Measurements from ENCODE around the gene SOX2.
"Not testable (repeated sequence)": the region's sequence is repeated elsewhere in the genome, so short reads cannot be mapped to it uniquely, and the experiment has no call there.

Gene SOX2

DNA sequence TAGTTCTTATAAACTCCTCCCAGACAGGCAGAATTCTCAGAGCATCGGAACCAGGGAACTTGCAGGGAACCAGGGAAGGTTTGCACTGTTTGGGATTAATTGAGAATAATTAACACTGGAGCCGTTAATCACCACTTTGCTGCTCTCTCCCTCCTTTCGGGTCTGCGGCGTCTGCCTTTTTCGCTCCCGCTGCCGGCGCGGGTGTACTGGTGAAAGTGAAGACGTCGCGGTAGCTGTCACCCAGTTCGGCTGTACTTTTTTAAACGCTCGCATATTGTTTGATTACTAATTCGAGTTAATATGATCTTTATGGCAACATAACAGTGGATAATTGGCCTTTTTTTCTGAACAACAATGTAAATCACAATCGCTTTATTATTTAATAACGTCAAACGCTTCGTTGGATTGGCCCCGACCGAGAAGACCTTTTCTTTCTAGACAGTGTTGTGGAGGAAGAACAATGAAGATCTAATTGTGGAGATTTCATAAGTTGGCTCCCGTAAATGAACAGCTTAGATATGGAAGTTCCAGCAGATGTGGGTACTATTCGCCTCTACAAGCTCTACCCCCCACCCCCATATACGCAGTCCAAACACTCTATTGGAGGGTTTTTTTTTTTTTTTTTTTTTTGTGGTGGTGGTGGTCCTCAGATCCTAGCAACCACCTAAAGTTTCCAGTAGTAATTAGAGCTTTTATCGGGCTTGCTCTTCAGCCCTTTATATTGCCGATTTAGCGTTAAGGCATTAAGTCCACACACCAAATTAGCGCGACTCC lies 12.7 kb downstream of the SOX2 start:
- no peak for DNase-seq

DNA sequence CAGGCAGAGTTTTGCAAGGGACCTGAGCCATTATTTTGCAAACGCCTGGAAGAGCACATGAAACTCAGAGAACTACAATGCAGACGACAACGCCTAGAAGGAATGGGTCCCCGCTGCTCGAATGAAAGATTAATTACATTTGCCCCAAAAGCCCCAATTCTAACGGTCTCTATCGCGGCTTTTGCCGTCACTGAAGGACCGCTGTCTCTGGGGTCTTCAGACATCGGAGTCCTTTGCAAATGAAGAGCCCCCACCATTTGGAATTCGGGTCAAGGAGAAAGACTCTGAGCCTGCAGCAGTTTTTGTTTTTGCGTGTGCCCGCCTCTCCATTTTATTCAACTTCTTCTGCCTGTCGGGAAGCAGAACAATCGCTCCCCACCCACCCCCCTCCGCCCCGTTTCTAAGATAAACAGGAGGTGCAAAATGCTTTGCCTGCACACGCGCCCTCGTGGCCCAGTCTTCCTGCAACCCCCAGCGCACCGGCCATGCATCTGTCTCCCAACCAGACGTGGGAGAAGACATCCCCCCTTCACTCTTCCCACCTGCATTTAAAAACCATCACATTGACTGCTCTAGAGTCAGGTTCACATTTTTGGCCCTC lies 13.5 kb downstream of the SOX2 start:
- DNase-seq: no peak

DNA sequence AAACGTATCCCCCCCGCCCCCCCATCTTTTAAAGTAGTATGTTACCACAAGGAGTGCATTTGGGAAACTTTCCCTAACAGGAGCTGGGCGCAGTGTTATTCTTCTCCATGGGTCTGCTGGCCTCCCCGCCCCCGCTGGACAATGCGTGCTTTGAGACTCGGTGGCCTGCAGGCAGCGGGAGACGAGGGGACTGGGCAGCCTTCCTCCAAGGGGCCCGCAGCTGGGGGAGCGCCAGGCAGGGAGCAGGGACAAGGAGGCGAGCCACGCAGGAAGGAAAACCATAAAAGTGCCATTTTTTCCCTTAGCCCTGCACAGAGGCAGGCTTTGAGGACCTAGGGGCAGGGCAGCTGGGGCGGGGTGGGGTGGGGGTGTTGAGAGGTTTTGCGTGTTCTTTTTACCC lies 14.1 kb downstream of the SOX2 start:
- DNase-seq: no peak

DNA sequence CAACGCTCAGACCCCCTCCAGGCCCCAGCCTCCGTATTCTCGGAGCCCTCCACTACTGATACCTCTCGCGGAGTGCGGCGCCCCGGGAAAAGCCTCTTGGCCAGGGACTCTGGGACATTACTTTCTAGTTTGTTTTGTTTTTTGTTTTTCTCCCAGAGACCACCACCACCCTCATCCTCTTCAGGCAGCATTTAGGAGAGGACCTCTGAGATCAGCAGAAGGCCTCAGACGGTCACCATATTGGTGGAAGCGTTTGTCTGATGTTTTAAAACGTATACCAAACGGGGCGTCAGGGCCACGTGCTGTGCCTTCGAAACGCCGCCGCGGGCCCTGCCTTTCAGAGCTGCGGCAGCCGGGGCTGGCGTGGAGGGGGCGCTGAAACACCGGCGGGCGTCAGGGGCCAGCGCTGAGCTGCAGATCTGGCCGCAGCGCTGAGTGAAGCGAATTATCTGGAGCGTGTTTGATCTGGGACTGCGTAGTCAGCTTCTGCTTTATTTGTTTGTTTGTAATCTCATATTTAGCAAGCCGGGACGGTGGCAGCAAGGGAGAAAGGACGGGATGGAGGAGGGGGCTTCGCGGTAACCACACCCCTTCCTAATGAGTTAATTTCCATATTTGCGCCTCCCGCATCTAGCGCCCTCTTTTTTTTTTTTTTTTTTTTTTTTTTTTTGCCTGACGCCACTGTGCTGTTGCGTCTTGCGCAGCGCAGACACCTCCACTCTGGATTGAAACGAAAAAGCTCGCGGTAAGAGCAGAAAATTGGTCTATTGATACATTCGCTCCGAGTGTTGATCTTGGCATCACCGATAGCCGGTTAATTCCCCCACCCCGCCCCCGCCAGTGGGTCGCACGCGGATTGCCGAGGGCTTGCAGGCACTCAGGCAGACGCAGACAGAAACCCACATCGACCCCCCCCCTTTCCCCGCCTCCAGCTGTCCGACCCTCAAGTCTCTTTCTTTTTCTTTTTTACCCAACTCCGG lies 14.9 kb downstream of the SOX2 start:
- DNase-seq: no peak

DNA sequence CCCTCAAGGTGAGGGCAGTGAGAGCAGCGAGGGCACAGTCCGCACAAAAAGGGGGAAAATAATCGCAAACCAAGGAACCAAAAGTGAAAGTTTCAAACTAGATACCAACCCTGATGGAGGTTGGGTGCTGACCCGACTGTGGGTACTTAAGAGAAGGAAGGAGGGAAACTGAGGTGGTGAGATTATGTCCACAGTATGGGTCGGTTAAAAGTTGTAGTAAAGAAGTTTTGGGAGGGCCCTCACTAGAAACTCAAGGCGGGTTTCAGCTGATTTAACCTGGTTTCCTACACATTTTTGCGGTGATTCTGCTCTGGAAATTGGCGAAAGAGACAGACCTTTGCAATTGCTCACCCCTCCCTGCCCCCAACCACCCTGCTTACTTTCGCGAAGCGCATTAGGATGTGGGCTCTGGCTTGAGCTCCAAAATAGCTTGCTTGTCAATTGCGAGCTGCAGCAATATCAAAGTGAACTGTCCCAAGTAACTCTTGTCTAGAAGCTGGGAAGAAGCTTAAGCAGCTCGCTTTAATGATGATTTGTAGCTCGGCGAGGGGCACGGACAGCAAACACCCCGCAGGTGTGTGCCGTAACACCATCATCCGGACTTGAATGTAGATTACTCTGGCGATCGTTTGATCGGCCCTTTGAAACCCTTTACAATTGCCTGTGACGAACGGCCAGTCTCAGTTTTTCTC lies 15.8 kb downstream of the SOX2 start:
- no peak for DNase-seq

- DNase-seq: no peak
These were observed 17.0 kb downstream of the SOX2 start for GRCh38 chr3:181728470-181729340.

DNA sequence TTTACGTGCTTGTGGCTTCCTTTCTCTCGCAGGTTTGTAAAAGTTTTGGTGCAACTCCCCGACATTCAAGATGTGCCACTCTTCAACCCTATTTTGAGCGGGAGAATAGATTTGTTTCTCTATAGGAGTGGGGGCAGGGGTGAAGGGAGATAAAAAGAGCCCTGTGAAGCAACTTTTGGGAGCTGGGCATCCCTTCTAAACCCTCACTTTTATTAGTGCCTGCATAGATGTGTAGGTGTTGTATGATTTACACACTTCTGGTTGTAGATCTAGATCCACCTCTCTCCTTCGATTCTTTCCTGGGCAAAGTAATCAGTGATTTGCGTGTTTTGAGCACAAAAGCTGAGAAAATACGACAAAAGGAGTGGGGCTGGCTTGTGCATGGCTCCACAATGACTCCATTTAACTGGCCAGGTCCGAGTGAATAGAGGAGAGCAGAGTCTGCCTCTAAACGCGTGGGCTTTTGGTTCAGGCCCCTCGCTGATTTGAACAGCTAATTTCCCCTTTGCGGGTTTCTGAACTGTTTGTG lies 17.7 kb downstream of the SOX2 start:
- DNase-seq: no peak

DNA sequence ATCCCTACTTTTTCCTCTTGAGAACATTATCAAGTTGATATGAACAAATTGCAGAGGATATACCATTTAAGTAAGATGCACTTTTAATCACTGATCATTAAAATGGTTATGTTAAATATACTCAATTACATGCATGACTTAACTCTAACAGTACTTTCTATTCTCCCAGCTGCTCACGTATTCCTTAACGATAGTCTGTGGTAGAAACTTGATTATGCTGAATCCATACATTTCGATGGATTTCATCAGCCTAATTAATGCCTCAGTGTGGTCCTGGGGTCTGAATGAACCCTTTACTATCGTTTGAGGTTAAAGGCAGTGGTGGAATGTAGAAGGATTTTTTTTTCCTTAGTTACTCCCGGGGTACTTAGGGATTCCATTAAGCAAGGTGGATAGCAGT lies 18.6 kb downstream of the SOX2 start:
- no peak for DNase-seq

- DNase-seq: no peak
These were observed 19.2 kb downstream of the SOX2 start for GRCh38 chr3:181730934-181731333.

- DNase-seq: no peak
These were observed 24.2 kb downstream of the SOX2 start for GRCh38 chr3:181735911-181736310.

DNA sequence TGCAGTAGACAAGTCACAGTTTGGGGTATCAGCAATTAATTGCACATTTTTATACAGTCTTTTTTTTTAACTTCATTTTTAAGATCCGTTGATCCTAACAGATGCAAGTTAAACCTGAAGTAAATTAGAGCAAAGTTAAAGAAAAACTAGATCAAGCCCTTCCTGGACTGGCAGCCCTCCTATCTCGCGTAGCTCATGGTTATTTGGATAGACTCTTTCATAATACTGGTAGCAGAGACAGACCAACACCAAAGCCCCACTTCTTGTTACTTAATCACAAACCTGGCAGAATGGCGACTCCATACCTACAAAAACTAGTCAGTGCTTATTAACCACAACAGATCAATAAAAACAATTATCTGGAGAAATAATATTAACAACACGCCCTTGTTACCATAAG lies 26.8 kb downstream of the SOX2 start:
- no peak for DNase-seq

DNA sequence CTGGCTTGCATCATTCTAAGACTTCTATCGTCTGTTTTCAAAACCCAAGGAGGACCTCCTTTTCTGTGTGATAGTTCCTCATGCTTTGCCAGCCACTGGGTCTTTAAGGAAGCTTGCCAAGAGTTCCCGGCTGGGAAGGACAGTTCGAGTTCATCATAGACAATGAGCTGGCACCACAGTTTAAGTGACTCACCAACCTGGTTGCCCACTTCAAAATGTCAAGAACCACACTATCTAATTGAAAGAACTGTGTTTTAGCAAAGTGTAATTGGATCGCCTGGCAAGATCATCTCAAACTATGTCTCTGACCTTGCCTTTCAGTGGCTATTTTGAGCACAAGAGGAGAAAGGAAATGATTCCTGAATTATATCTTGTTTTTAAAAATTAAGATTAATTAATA lies 27.9 kb downstream of the SOX2 start:
- no peak for DNase-seq

- no peak for DNase-seq
These were observed 29.7 kb downstream of the SOX2 start for GRCh38 chr3:181741417-181741816.

GRCh38 chr3:181752202-181752671 lies 40.5 kb downstream of the SOX2 start:
- DNase-seq: no peak

GRCh38 chr3:181753391-181753790 lies 41.7 kb downstream of the SOX2 start:
- DNase-seq: no peak

DNA sequence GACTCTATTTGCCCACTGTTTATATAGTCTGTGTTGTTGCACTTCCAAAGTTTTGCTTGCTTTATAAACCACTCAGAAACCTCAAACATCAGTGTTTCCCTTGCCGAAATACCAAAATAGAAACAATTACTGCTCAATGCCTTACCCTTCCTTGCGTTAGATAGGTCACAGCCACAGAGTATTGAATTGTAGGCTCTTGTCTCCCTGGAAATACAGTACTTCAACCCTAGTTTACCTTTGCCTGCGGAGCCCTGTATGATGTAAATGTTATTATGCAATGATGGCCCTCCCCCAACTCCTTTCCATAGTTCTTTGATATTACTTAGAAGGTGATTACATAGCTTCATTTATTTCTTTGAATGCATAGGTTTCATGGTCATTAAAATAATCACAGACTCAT lies 44.2 kb downstream of the SOX2 start:
- DNase-seq: peak; percentile 77

DNA sequence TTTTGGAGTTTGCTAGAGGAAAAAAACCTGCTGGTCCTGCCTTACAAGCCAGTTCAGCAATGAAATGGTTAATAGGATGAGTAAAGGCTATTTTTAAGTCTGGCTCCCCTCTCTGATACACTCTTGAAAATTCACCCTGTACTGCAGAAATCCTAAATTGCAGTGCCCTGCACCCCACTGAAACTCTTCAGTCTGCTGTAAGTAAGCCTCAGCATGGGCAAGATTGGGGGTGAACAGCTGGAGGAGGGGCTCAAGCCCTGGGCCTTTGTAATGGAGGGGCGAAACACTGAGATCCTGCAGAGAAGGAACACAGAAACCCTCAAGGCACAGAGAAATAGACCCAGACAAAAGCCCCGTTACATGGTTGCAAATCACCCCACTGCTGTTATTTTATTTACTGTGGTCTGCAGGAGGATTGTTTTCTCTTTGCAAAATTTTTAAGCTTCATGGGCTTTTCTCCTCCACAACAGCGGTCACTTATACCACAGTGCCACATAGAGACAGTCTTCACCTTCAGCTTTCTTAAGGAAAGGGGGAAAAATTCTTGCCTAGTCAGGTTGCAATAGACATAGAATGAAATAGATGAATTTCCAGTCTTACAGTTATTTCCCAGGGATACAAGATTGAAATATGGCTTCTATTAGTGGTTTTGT lies 45.0 kb downstream of the SOX2 start:
- no peak for DNase-seq

- DNase-seq: peak; percentile 44
These were observed 46.1 kb downstream of the SOX2 start for GRCh38 chr3:181757694-181758306.

GRCh38 chr3:181761906-181762305 lies 50.2 kb downstream of the SOX2 start:
- DNase-seq: no peak

GRCh38 chr3:181764033-181764432 lies 52.3 kb downstream of the SOX2 start:
- DNase-seq: not testable (repeated sequence)

Data from NCI-H345 (cell line).